Glutamatergic neuron (in vitro differentiated cells): ENCODE data around the gene OR2V2. TPM values are rescaled to one million over a fixed set of nuclear protein-coding genes. Genes with fewer than 3 reads are reported as not detected.

Source experiments
- DNase-seq: peaks from one replicate; pipeline ENCODE4 v3.0.0; 2022
- H3K27ac Mint-ChIP-seq: one replicate; pipeline ENCODE4 v1.8.0; 2020; ENCODE audit warnings: mild to moderate bottlenecking, mixed read lengths, inconsistent platforms; ENCODE audit not compliant: unreplicated experiment
- H3K27me3 Mint-ChIP-seq: one replicate; pipeline ENCODE4 v1.8.0; 2020; ENCODE audit warnings: mild to moderate bottlenecking, moderate library complexity, mixed read lengths, inconsistent platforms; ENCODE audit not compliant: unreplicated experiment
- H3K36me3 Mint-ChIP-seq: one replicate; pipeline ENCODE4 v1.8.0; 2020; ENCODE audit warnings: mild to moderate bottlenecking, mixed read lengths, inconsistent platforms; ENCODE audit not compliant: unreplicated experiment
- H3K4me1 Mint-ChIP-seq: one replicate; pipeline ENCODE4 v1.8.0; 2020; ENCODE audit warnings: mild to moderate bottlenecking, low read depth, mixed read lengths, inconsistent platforms; ENCODE audit not compliant: unreplicated experiment
- H3K4me3 Mint-ChIP-seq: one replicate; pipeline ENCODE4 v1.8.0; 2020; ENCODE audit warnings: mild to moderate bottlenecking, mixed read lengths, inconsistent platforms; ENCODE audit not compliant: unreplicated experiment
- H3K9me3 Mint-ChIP-seq: one replicate; pipeline ENCODE4 v1.8.0; 2020; ENCODE audit warnings: mild to moderate bottlenecking, moderate library complexity, mixed read lengths, inconsistent platforms; ENCODE audit not compliant: unreplicated experiment
- CTCF ChIP-seq: fragments of 200-600 bp; sonication (generic); IDR thresholded peaks from one replicate; pipeline ENCODE4 v1.5.0; 2021; ENCODE audit not compliant: partially characterized antibody, unreplicated experiment
- total RNA-seq: library from RNA; stranded (reverse); fragmentation: NEBNext Ultra II Directional; extraction: Animal tissue kit (Norgen Biotek cat#: 25700); gene quantifications from one replicate; pipeline ENCODE4 v1.2.1, GENCODE V29; 2021; ENCODE audit not compliant: unreplicated experiment

The OR2V2 gene
- total RNA-seq, 1 donor from 2014 or later, result not detected

- peaks cover 4% of the 10 kb centered on the region for H3K9me3 Mint-ChIP-seq
- H3K4me1 Mint-ChIP-seq, result no peaks in the 10 kb centered on the region
- no peak overlapping the region for H3K27ac Mint-ChIP-seq
- TF ChIP-seq CTCF, result no peak
- no peak overlapping the region for H3K4me3 Mint-ChIP-seq
- peaks cover 3% of the 10 kb centered on the region for H3K27me3 Mint-ChIP-seq
- DNase-seq, result no peak
- H3K36me3 Mint-ChIP-seq, result no peaks in the 10 kb centered on the region
Measured at GRCh38 chr5:181133610-181134231, 13.7 kb upstream of the OR2V2 start.

- no peaks in the 10 kb centered on the region for H3K36me3 Mint-ChIP-seq
- H3K27me3 Mint-ChIP-seq, result peaks cover 3% of the 10 kb centered on the region
- no peak overlapping the region for H3K27ac Mint-ChIP-seq
Measured at GRCh38 chr5:181134259-181134658, 13.1 kb upstream of the OR2V2 start.

GRCh38 chr5:181136361-181136955 lies 10.9 kb upstream of the OR2V2 start:
- H3K36me3 Mint-ChIP-seq, result no peaks in the 10 kb centered on the region
- no peaks in the 10 kb centered on the region for H3K4me1 Mint-ChIP-seq
- TF ChIP-seq CTCF, result no peak
- H3K4me3 Mint-ChIP-seq, result no peak overlapping the region
- H3K9me3 Mint-ChIP-seq, result no peaks in the 10 kb centered on the region
- no peak for DNase-seq
- no peak overlapping the region for H3K27ac Mint-ChIP-seq
- H3K27me3 Mint-ChIP-seq, result no peaks in the 10 kb centered on the region

More at GRCh38 chr5:181134259-181134658, 13.1 kb upstream of the OR2V2 start:
- H3K9me3 Mint-ChIP-seq, result peaks cover 3% of the 10 kb centered on the region
- H3K4me1 Mint-ChIP-seq, result no peaks in the 10 kb centered on the region
- H3K4me3 Mint-ChIP-seq, result no peak overlapping the region
- no peak for TF ChIP-seq CTCF
- DNase-seq, result no peak

GRCh38 chr5:181138258-181138657 lies 9.1 kb upstream of the OR2V2 start:
- Mint-ChIP-seq H3K27me3 (no peaks in the 10 kb centered on the region), H3K4me3 (no peak overlapping the region), H3K27ac (no peak overlapping the region), H3K9me3 (peaks cover 3% of the 10 kb centered on the region), H3K4me1 (no peaks in the 10 kb centered on the region), H3K36me3 (no peaks in the 10 kb centered on the region)
- no peak for TF ChIP-seq CTCF
- DNase-seq, result no peak

- Mint-ChIP-seq H3K27me3 (no peaks in the 10 kb centered on the region), H3K36me3 (no peaks in the 10 kb centered on the region), H3K9me3 (peaks cover 3% of the 10 kb centered on the region), H3K27ac (no peak overlapping the region), H3K4me3 (no peak overlapping the region), H3K4me1 (no peaks in the 10 kb centered on the region)
- no peak for DNase-seq
- TF ChIP-seq CTCF, result no peak
Measured at GRCh38 chr5:181140766-181141165, 6.6 kb upstream of the OR2V2 start.
